ENCODE data around the gene SPOPL.
"Not testable (repeated sequence)": the region's sequence is repeated elsewhere in the genome, so short reads cannot be mapped to it uniquely, and the experiment has no call there.

Gene SPOPL

GRCh38 chr2:138495384-138495783, 6.2 kb upstream of the SPOPL start:
- no peak for DNase-seq

DNA sequence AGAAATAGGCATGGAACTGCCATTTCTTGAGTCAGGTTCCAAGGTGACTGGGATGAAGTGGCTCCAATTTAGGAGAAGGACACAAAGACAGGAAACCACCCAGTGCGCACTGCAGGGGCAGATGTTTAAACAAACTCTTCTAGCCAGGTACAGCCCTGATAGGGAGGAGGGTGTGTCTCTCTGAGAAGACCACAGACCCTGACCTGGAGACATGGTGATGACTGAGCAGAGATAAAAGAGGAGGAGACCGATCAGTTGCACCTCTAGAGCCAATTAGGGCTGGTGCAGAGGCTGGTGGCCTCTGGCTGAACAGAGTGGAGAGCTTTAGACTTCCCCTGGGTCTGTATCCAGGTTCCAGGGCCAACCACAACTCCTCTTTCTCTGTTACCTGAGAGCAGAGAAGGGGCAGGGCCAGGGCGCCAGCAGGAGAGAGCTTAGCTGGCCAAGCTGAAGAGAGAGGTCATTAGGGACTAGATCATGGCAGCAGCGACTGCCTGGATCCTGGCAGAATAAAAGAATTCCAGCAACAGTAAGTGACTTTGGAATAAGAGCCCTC, 5.4 kb upstream of the SPOPL start:
- no peak for DNase-seq

- DNase-seq: no peak
These were observed 4.3 kb upstream of the SPOPL start for GRCh38 chr2:138497294-138497693.

GRCh38 chr2:138499684-138500083, 1.9 kb upstream of the SPOPL start:
- no peak for DNase-seq

- peak in 1 of 6 experiments; percentile 7 for DNase-seq
These were observed 762 bp upstream of the SPOPL start for GRCh38 chr2:138500592-138501424.

GRCh38 chr2:138502255-138503086, 901 bp downstream of the SPOPL start:
- DNase-seq: peak in 2 of 6 experiments; percentile 18 to 36

- no peak for DNase-seq
These were observed 1.5 kb downstream of the SPOPL start for GRCh38 chr2:138503087-138503442.

- DNase-seq: no peak
These were observed 2.1 kb downstream of the SPOPL start for GRCh38 chr2:138503652-138504051.

DNA sequence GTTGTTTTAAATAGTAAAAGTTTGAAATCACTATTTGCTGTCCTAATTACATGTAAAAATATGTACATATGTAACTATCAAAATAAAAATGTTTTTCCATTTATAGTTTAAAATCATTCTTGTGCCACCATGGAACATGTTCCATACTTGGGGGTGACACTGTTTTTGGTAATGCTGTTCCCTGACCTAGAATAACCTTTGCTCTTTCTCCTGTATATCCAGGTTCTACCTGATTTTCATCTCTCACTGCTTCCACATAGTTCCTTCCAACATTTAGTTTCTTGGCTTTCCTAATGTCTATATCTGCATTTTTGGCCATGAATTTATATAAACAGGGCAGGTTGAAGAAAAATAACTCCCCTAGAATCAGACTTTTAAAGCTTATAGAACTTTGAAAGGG, 2.5 kb downstream of the SPOPL start:
- DNase-seq: no peak

GRCh38 chr2:138504546-138505235, 3.1 kb downstream of the SPOPL start:
- no peak for DNase-seq

DNA sequence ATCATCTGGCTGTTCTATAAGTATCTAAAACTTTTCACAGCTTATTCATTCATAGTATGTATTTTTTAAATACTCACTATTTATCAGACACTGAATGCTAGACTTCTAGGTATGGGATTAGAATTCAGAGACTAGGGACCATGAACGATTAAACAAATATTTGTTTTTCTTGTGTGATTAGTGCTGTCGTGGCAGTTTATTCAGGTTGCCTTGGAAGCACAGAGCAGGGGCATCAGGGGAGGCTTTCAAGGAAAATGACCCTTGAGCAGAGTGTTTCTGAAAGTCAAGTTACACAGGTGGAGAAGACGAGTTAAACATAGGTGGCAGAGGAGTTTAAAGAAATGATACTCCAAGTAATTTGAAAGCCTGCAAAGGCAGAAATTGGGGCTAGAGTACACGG, 5.7 kb downstream of the SPOPL start:
- no peak for DNase-seq

GRCh38 chr2:138510319-138510718, 8.7 kb downstream of the SPOPL start:
- no peak for DNase-seq

- DNase-seq: no peak
These were observed 11.1 kb downstream of the SPOPL start for GRCh38 chr2:138512672-138513071.

DNA sequence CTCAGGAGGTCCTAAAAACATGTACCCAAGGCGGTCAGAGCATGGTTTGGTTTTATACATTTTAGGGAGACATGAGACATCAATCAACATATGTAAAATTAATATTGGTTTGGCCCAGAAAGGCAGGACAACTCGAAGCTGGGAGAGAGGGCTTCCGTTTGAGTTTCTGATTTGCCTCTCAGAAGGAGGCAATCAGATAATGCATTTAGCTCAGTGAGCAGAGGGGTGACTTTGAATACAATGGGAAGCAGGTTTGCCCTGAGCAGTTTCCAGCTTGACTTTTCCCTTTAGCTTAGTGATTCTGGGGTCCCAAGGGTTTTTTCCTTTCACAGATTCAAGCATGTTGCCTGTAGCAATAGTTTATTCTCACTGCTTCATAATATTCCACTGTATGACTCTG, 12.6 kb downstream of the SPOPL start:
- DNase-seq: no peak

DNA sequence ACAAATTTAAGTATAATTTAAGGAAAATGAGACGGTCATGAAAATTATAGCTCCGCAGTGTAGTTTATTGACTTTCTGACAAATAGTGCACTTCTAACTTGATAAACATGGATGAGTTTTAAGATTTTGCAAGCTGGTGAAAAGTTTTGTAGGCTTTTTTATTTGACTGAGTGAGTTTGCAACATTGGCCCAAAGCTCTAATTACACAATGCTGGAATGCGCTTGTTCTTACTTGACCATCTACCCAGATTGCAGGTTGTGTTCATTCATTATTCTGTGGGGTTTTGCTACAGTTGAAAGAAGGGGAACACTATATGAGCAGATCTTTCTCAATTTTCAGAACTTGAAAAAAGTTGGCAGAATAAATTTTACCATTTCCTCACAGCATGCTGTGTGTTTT, 13.5 kb downstream of the SPOPL start:
- DNase-seq: no peak

DNA sequence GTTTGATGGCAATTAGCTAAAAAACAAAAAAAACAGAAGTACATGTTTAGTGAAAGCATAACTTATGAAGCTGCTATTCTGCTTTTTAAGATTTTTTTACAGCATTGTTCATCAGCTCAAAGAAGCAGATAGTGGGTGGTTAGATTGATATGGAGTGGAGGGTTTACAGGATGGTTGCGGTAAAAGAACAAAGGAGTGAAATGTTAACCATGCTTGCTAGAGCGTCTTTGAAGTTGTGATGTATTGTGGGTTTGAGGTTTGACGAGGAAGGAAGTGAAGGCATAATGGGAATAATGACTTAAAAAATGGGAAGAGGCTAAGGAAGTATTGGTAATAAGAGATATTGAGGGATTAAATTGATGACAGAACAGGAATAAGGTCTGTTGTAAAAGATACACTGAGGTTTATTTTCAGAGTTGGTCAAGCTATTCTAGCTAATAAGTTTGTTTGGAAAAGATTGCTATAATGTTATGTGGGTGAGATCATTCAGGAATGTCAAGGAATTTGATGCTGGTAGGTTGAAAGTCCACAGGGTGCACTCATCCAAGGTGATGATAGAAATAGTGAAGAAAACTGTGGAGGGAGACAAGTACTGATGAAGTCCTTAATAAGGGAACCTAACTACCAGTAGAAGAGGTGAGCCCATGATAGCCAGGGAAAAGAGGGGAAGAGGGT, 14.6 kb downstream of the SPOPL start:
- peak in 3 of 6 experiments; percentile 18 to 31 (median 29) for DNase-seq

GRCh38 chr2:138518860-138519259, 17.3 kb downstream of the SPOPL start:
- DNase-seq: no peak

- DNase-seq: no peak
These were observed 20.3 kb downstream of the SPOPL start for GRCh38 chr2:138521821-138522220.

DNA sequence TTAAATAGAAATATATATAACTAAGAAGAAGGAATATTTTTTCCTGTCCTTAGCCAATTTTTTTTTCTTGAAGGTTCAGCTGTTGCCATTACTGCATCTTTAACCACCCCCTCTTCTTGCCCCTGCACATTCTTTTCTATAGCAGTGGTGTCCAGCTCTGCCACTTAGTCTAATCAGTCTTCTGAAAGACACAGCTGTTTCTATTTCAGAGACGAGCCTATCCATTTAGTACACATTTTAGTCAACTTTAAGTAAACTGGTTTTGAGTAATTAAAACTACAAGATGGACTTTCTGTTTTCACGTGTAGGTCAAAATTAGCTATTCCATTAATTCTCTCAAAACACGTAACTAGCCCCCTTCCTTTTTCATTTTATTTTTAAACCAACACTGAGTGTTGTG, 21.0 kb downstream of the SPOPL start:
- DNase-seq: no peak

- not testable (repeated sequence) for DNase-seq
These were observed 21.6 kb downstream of the SPOPL start for GRCh38 chr2:138523018-138523672.

DNA sequence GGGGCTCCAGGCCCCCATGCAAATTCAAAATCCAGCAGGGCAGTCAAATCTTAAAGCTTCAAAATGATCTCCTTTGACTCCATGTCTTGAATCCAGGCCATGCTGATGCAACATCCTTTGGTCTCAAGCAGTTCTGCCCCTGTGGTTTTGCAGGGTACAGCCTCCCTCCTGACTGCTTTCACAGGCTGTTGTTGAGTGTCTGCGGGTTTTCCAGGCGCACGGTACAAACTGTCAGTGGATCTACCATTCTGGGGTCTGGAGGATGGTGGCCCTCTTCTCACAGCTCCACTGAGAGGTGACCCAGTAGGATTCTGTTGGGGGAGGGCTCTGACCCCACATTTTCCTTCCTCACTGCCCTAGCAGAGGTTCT, 22.1 kb downstream of the SPOPL start:
- DNase-seq: not testable (repeated sequence)

GRCh38 chr2:138524353-138524752, 22.8 kb downstream of the SPOPL start:
- DNase-seq: not testable (repeated sequence)

All from stimulated activated naive CD4-positive, alpha-beta T cell (primary cell).